HepG2 (cell line): Measurements from ENCODE around the gene PIEZO2. TPM values are rescaled to one million over a fixed set of nuclear protein-coding genes. Genes with fewer than 3 reads are reported as not detected.

Source experiments
- ATAC-seq: fragments of 200-7000 bp; cut with Tn5 transposase; 3 replicates; pipeline ENCODE4 v1.9.1; 2020; ENCODE audit warnings: mild to moderate bottlenecking, moderate library complexity
- BruUV-seq: library from RNA; stranded (reverse); fragments of 400-500 nt; replicated peaks from 2 replicates; lab custom pipeline; 2021; lab: Mats Ljungman, UMichigan
- CTCF ChIA-PET: fragments of 300-600 bp; formaldehyde crosslinking; extraction: SDS; loops from one replicate; lab custom pipeline; 2021; ENCODE audit warnings: low total read pairs, inconsistent platforms, low intra/inter-chr PET ratio; lab: Yijun Ruan, JAX
- POLR2A ChIA-PET: fragments of 350-600 bp; sonication (Branson Sonifier 250); formaldehyde crosslinking; loops from one replicate; lab custom pipeline; 2020; ENCODE audit warnings: antibody characterized with exemption, inconsistent platforms; lab: Yijun Ruan, JAX
- DNase-seq: peaks from one replicate; pipeline ENCODE4 v3.0.0-alpha.2; 2015; ENCODE audit warnings: low spot score
- FAIRE-seq: peaks from 3 replicates; lab custom pipeline; 2011; peaks lifted over from hg19 to GRCh38; lab: Jason Lieb, UNC
- H2AFZ ChIP-seq: one replicate; pipeline ENCODE4 v1.6.1; 2011; ENCODE audit warnings: low read length, inconsistent platforms
- H3K27ac ChIP-seq: fragments of 300-600 bp; 3 replicates; pipeline ENCODE4 v1.8.0; 2011; ENCODE audit warnings: mixed run types, mild to moderate bottlenecking, mixed read lengths, low read length, inconsistent platforms; ENCODE audit not compliant: insufficient read depth; ENCODE audit errors: extremely low read length
- H3K27me3 ChIP-seq, 2 experiments: fragments of 200-600 bp in 1 of 2; 2 replicates in 1 of 2; 3 replicates in 1 of 2; pipeline versions ENCODE4 v1.6.0 to v1.8.0; 2011; ENCODE audit warnings: low read length in 2 of 2, mild to moderate bottlenecking in 2 of 2, moderate library complexity in 2 of 2, inconsistent platforms in 1 of 2; ENCODE audit not compliant: insufficient read depth in 2 of 2, control insufficient read depth in 1 of 2
- H3K36me3 ChIP-seq, 2 experiments: fragments of 200-600 bp in 1 of 2; replicated peaks in 1 of 2; 2 replicates in 1 of 2; 3 replicates in 1 of 2; pipeline versions ENCODE4 v1.5.1 to v1.8.0; 2011; ENCODE audit warnings: low read length in 2 of 2, inconsistent platforms in 1 of 2; ENCODE audit not compliant: insufficient read depth in 2 of 2, control insufficient read depth in 1 of 2
- H3K4me1 ChIP-seq: 2 replicates; pipeline ENCODE4 v1.5.1; 2012; ENCODE audit warnings: low read length, inconsistent platforms; ENCODE audit not compliant: insufficient read depth
- H3K4me2 ChIP-seq: 2 replicates; pipeline ENCODE4 v1.6.0; 2011; ENCODE audit warnings: low read depth, low read length, inconsistent platforms
- H3K4me3 ChIP-seq, 3 experiments: fragments of 200-600 bp in 1 of 3; sonication (generic), shearing (Covaris generic) in 1 of 3; replicated peaks in 1 of 3; 2 replicates each; pipeline ENCODE4 v1.5.1; 2011 to 2016; ENCODE audit warnings: low read length in 3 of 3, inconsistent platforms in 2 of 3, low read depth in 2 of 3, mild to moderate bottlenecking in 2 of 3, control low read depth in 1 of 3, mixed read lengths in 1 of 3; ENCODE audit not compliant: insufficient read depth in 1 of 3
- H3K79me2 ChIP-seq: one replicate; pipeline ENCODE4 v1.6.1; 2011; ENCODE audit warnings: low read length, inconsistent platforms; ENCODE audit not compliant: insufficient read depth
- H3K9ac ChIP-seq: 2 replicates; pipeline ENCODE4 v1.6.0; 2011; ENCODE audit warnings: mild to moderate bottlenecking, low read depth, low read length, inconsistent platforms; ENCODE audit not compliant: insufficient read depth
- H3K9me3 ChIP-seq: 2 replicates; pipeline ENCODE4 v1.5.1; 2012; ENCODE audit warnings: mild to moderate bottlenecking, low read length
- H4K20me1 ChIP-seq: 2 replicates; pipeline ENCODE4 v1.6.0; 2011; ENCODE audit warnings: inconsistent platforms, mild to moderate bottlenecking, low read length, moderate library complexity; ENCODE audit not compliant: insufficient read depth
- HHEX ChIP-seq: IDR thresholded peaks from 2 replicates; pipeline ENCODE4 v1.6.1; 2016; ENCODE audit warnings: control low read depth
- MIER3 ChIP-seq: IDR thresholded peaks from 2 replicates; pipeline ENCODE4 v1.6.1; 2016; ENCODE audit warnings: missing compliant biosample characterization, borderline replicate concordance
- PRMT3 ChIP-seq: sonication (generic); formaldehyde crosslinking; IDR thresholded peaks from 2 replicates; pipeline ENCODE4 v1.8.1; 2022; ENCODE audit warnings: low read depth, mild to moderate bottlenecking, moderate library complexity, missing genetic modification reagents, borderline replicate concordance
- SETDB1 ChIP-seq: sonication (generic); formaldehyde crosslinking; IDR thresholded peaks from 2 replicates; pipeline ENCODE4 v1.5.1; 2020; ENCODE audit warnings: missing genetic modification reagents, mild to moderate bottlenecking, borderline replicate concordance
- SRSF9 ChIP-seq: fragments of 200-400 bp; formaldehyde crosslinking; IDR thresholded peaks from 2 replicates; pipeline ENCODE4 v1.6.1; 2018; ENCODE audit warnings: borderline replicate concordance, mild to moderate bottlenecking, low read depth, low read length; ENCODE audit not compliant: insufficient read depth, poor library complexity, severe bottlenecking
- ZNF253 ChIP-seq: sonication (generic); formaldehyde crosslinking; IDR thresholded peaks from 2 replicates; pipeline ENCODE4 v1.8.0; 2022; ENCODE audit warnings: mild to moderate bottlenecking, missing genetic modification reagents, borderline replicate concordance
- ZNF446 ChIP-seq: sonication (generic); formaldehyde crosslinking; IDR thresholded peaks from 2 replicates; pipeline ENCODE4 v1.5.0; 2020; ENCODE audit warnings: mild to moderate bottlenecking, missing genetic modification reagents
- ZNF549 ChIP-seq: sonication (generic); formaldehyde crosslinking; IDR thresholded peaks from 2 replicates; pipeline ENCODE4 v1.5.0; 2020; ENCODE audit warnings: missing genetic modification reagents
- ZNF562 ChIP-seq: sonication (generic); formaldehyde crosslinking; IDR thresholded peaks from 2 replicates; pipeline ENCODE4 v1.8.0; 2022; ENCODE audit warnings: missing genetic modification reagents, borderline replicate concordance
- ZNF790 ChIP-seq: sonication (generic); formaldehyde crosslinking; IDR thresholded peaks from 2 replicates; pipeline ENCODE4 v1.8.0; 2022; ENCODE audit warnings: missing genetic modification reagents, mild to moderate bottlenecking, borderline replicate concordance
- WGBS: methylation state at CpG from one replicate; pipeline ENCODE4 v1.1.6; 2017; ENCODE audit warnings: low lambda C conversion rate; 5-methylcytosine and 5-hydroxymethylcytosine counted together
- in situ Hi-C: cut with HindIII; loops from 2 replicates; pipeline ENCODE4 v1.10.0; 2017; ENCODE audit warnings: low pct_unique_long_range_greater_than_20kb; ENCODE audit not compliant: extremely low pct_ligation_motif_present
- intact Hi-C: fragments of 100-400 bp; cut with micrococcal nuclease; formaldehyde crosslinking; loops from one replicate; pipeline ENCODE4 v1.10.0; 2022; ENCODE audit not compliant: unreplicated experiment
- polyA plus RNA-seq, 8 experiments: library from polyadenylated mRNA; depleted of rRNA in 3 of 8; stranded (reverse) in 7 of 8; unstranded in 1 of 8; fragments of >200 nt; fragmentation: Illumina TruSeq in 4 of 8; extraction: Trizol in 4 of 8; gene quantifications; 2 replicates each; pipeline versions ENCODE4 v1.2.1 to v1.2.3, GENCODE V29; 2011 to 2016; ENCODE audit warnings: low read depth in 4 of 8, missing spikeins in 1 of 8, mixed read lengths in 1 of 8; ENCODE audit not compliant: insufficient read depth in 1 of 8
- total RNA-seq, 5 experiments: library from RNA; depleted of rRNA; stranded (reverse); fragments of >200 nt; fragmentation: Illumina TruSeq; extraction: Trizol; gene quantifications; 2 replicates each; pipeline ENCODE4 v1.2.3, GENCODE V29; 2016; ENCODE audit warnings: low read depth in 1 of 5
- TF ChIP-seq, protein P1 (sequence below): IDR thresholded peaks from 2 replicates; pipeline ENCODE4 v1.6.1; 2016; ENCODE audit warnings: missing genetic modification reagents, missing compliant biosample characterization

The PIEZO2 gene
- total and polyA plus RNA-seq, 2 of the 13 experiments (the other 11 are each of a cell fraction or from before 2014, with no cell fraction given), result 15.2 to 27.2 TPM

DNA sequence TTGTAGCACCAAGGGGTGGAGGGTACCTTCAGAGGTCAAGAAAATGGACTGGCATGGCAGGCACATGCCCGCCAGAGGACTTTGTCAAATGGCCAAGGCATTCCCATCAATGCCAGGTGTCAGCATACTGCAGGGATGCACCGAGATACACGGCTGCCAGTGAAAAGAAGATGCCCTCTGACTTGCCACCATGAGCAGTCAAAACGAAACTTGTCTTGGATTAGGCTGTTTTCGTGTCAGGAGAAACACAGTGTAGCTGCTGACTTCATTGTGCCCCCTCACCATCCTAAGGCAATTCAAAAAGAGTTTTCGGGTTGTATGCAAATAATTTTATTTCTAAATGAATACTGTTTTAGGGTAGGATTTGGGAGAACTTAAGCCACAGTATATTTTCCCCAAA lies 442.1 kb downstream of the PIEZO2 start:
- Histone ChIP-seq H4K20me1 (no peaks in the 10 kb centered on the region), H3K27me3 (no peaks in the 10 kb centered on the region; a peak in 1 of 5 replicates), H2AFZ (no peak overlapping the region), H3K9me3 (no peaks in the 10 kb centered on the region), H3K27ac (no peak overlapping the region), H3K4me2 (no peak overlapping the region), H3K4me3 (no peak overlapping the region), H3K79me2 (no peaks in the 10 kb centered on the region), H3K36me3 (0 out of 5 replicates have a peak, but pooled peaks cover 0 to 6% of the 10 kb centered on the region in 2 experiments), H3K4me1 (peaks cover 14% of the 10 kb centered on the region), H3K9ac (no peak overlapping the region)
- DNase-seq (no peak), ATAC-seq (no peak), FAIRE-seq (no peak)
- CTCF ChIA-PET, result no interaction called here
- in situ Hi-C loops (no loop called here), intact Hi-C loops (no loop called here)
- TF ChIP-seq ZNF562 (CRISPR knock-in tag) (no peak), MIER3 (CRISPR knock-in tag) (no peak), ZNF790 (no peak), PRMT3 (CRISPR knock-in tag) (no peak), ZNF446 (CRISPR knock-in tag) (no peak), HHEX (CRISPR knock-in tag) (no peak), SETDB1 (CRISPR knock-in tag) (no peak), SRSF9 (no peak), ZNF549 (CRISPR knock-in tag) (no peak), ZNF253 (CRISPR knock-in tag) (no peak)
- TF ChIP-seq, protein P1, sequence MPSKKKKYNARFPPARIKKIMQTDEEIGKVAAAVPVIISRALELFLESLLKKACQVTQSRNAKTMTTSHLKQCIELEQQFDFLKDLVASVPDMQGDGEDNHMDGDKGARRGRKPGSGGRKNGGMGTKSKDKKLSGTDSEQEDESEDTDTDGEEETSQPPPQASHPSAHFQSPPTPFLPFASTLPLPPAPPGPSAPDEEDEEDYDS, result no peak
- whole genome bisulfite sequencing, result 59% methylated on average over 6 of the region's 6 CpGs
- POLR2A ChIA-PET, result no interaction called here
- BruUV-seq, result no TSS peak
